IMR-90 (cell line): ENCODE results near the gene MED26. TPM values are rescaled to one million over a fixed set of nuclear protein-coding genes. Genes with fewer than 3 reads are reported as not detected.

Source experiments
- ATAC-seq: fragments of 200-7000 bp; cut with Tn5 transposase; 2 replicates; pipeline ENCODE4 v1.9.1; 2020; ENCODE audit warnings: low read depth, mild to moderate bottlenecking, moderate library complexity
- BruUV-seq: library from RNA; stranded (reverse); fragments of 400-500 nt; replicated peaks from 2 replicates; lab custom pipeline; 2021; lab: Mats Ljungman, UMichigan
- CTCF ChIA-PET: fragments of 300-600 bp; formaldehyde crosslinking; extraction: SDS; loops from one replicate; lab custom pipeline; 2021; ENCODE audit warnings: antibody characterized with exemption; lab: Yijun Ruan, JAX
- POLR2A ChIA-PET: fragments of 300-600 bp; sonication (Branson Sonifier 250); formaldehyde crosslinking; loops from one replicate; lab custom pipeline; 2022; ENCODE audit warnings: antibody characterized with exemption; ENCODE audit not compliant: unreplicated experiment; lab: Charles Lee
- DNase-seq: peaks from one replicate; pipeline ENCODE4 v3.0.0; 2013
- H2AFZ ChIP-seq: replicated peaks from 2 replicates; pipeline ENCODE3; 2013; ENCODE audit warnings: low read length, mild to moderate bottlenecking; ENCODE audit not compliant: poor library complexity
- H2AK5ac ChIP-seq: 2 replicates; pipeline ENCODE4 v1.6.1; 2013; ENCODE audit warnings: low read depth, low read length, inconsistent platforms
- H2AK9ac ChIP-seq: replicated peaks from 2 replicates; pipeline ENCODE3; 2013; ENCODE audit warnings: mild to moderate bottlenecking, low read depth, low read length, moderate library complexity; ENCODE audit not compliant: poor library complexity
- H2BK120ac ChIP-seq: 2 replicates; pipeline ENCODE4 v1.6.1; 2013; ENCODE audit warnings: low read depth, low read length, inconsistent platforms
- H2BK15ac ChIP-seq: 3 replicates; pipeline ENCODE4 v1.6.1; 2013; ENCODE audit warnings: low read depth, low read length, inconsistent platforms
- H2BK20ac ChIP-seq: 2 replicates; pipeline ENCODE4 v1.6.1; 2013; ENCODE audit warnings: low read depth, mild to moderate bottlenecking, inconsistent platforms, low read length, moderate library complexity
- H2BK5ac ChIP-seq: 2 replicates; pipeline ENCODE4 v1.6.1; 2013; ENCODE audit warnings: mild to moderate bottlenecking, low read depth, low read length, inconsistent platforms; ENCODE audit not compliant: poor library complexity, severe bottlenecking
- H3K14ac ChIP-seq: replicated peaks from 2 replicates; pipeline ENCODE4 v1.6.1; 2013; ENCODE audit warnings: low read depth, low read length, inconsistent platforms
- H3K18ac ChIP-seq: 2 replicates; pipeline ENCODE4 v1.6.1; 2013; ENCODE audit warnings: low read depth, low read length, control low read depth
- H3K23ac ChIP-seq: 2 replicates; pipeline ENCODE4 v1.6.1; 2013; ENCODE audit warnings: low read depth, low read length, inconsistent platforms
- H3K27ac ChIP-seq: 2 replicates; pipeline ENCODE4 v1.5.1; 2013; ENCODE audit warnings: mild to moderate bottlenecking, control low read depth, low read length; ENCODE audit not compliant: insufficient read depth
- H3K27me3 ChIP-seq: 2 replicates; pipeline ENCODE4 v1.6.1; 2013; ENCODE audit warnings: low read length; ENCODE audit not compliant: control insufficient read depth, insufficient read depth
- H3K36me3 ChIP-seq: 2 replicates; pipeline ENCODE4 v1.6.1; 2013; ENCODE audit warnings: low read length, mixed read lengths; ENCODE audit not compliant: control insufficient read depth, insufficient read depth
- H3K4ac ChIP-seq: 2 replicates; pipeline ENCODE4 v1.6.1; 2013; ENCODE audit warnings: low read depth, low read length, inconsistent platforms
- H3K4me1 ChIP-seq: 2 replicates; pipeline ENCODE4 v1.6.1; 2013; ENCODE audit warnings: low read length, mixed read lengths; ENCODE audit not compliant: control insufficient read depth, insufficient read depth
- H3K4me2 ChIP-seq: 2 replicates; pipeline ENCODE4 v1.6.1; 2013; ENCODE audit warnings: low read depth, mild to moderate bottlenecking, control low read depth, low read length, moderate library complexity
- H3K4me3 ChIP-seq: 2 replicates; pipeline ENCODE4 v1.5.1; 2013; ENCODE audit warnings: low read depth, mild to moderate bottlenecking, control low read depth, low read length, moderate library complexity; ENCODE audit not compliant: insufficient read depth
- H3K56ac ChIP-seq: 2 replicates; pipeline ENCODE4 v1.6.1; 2013; ENCODE audit warnings: low read length, inconsistent platforms; ENCODE audit not compliant: insufficient read depth; ENCODE audit errors: extremely low read depth
- H3K79me1 ChIP-seq, 2 experiments: 2 replicates each; pipeline ENCODE4 v1.6.1; 2013; ENCODE audit warnings: low read length in 2 of 2, inconsistent platforms in 1 of 2, low read depth in 1 of 2
- H3K9ac ChIP-seq: 2 replicates; pipeline ENCODE4 v1.6.1; 2013; ENCODE audit warnings: low read depth, low read length, control low read depth
- H3K9me1 ChIP-seq: 2 replicates; pipeline ENCODE4 v1.6.1; 2013; ENCODE audit warnings: low read length, inconsistent platforms; ENCODE audit not compliant: insufficient read depth
- H3K9me3 ChIP-seq: 2 replicates; pipeline ENCODE4 v1.6.1; 2013; ENCODE audit warnings: low read length; ENCODE audit not compliant: control insufficient read depth, insufficient read depth
- H4K20me1 ChIP-seq: 2 replicates; pipeline ENCODE4 v1.6.1; 2013; ENCODE audit warnings: low read length, inconsistent platforms; ENCODE audit not compliant: insufficient read depth
- H4K5ac ChIP-seq: 2 replicates; pipeline ENCODE4 v1.6.1; 2013; ENCODE audit warnings: mild to moderate bottlenecking, low read depth, low read length, control low read depth
- H4K8ac ChIP-seq, 2 experiments: 2 replicates each; pipeline ENCODE4 v1.6.1; 2013; ENCODE audit warnings: low read depth in 2 of 2, low read length in 2 of 2, control low read depth in 1 of 2, inconsistent platforms in 1 of 2
- H4K91ac ChIP-seq: 2 replicates; pipeline ENCODE4 v1.6.1; 2013; ENCODE audit warnings: low read depth, low read length, inconsistent platforms; ENCODE audit not compliant: insufficient read depth
- BHLHE40 ChIP-seq: fragments of 150-350 bp; IDR thresholded peaks from 2 replicates; pipeline ENCODE4 v1.6.1; 2016; ENCODE audit warnings: mild to moderate bottlenecking, low read depth, low read length
- CEBPB ChIP-seq: IDR thresholded peaks from 2 replicates; pipeline ENCODE4 v1.6.1; 2012; ENCODE audit warnings: low read depth, low read length, improper control_type of control experiment
- CHD1 ChIP-seq: IDR thresholded peaks from 2 replicates; pipeline ENCODE4 v1.6.1; 2012; ENCODE audit warnings: low read depth, low read length, improper control_type of control experiment
- MAFK ChIP-seq: IDR thresholded peaks from 2 replicates; pipeline ENCODE4 v1.6.1; 2012; ENCODE audit warnings: low read depth, low read length, improper control_type of control experiment
- MAZ ChIP-seq: IDR thresholded peaks from 2 replicates; pipeline ENCODE4 v1.6.1; 2012; ENCODE audit warnings: low read depth, mild to moderate bottlenecking, low read length, improper control_type of control experiment, moderate library complexity, borderline replicate concordance
- NFE2L2 ChIP-seq: fragments of 150-350 bp; IDR thresholded peaks from 2 replicates; pipeline ENCODE4 v1.6.1; 2016; ENCODE audit warnings: low read depth, mild to moderate bottlenecking, low read length
- POLR2A ChIP-seq: IDR thresholded peaks from 2 replicates; pipeline ENCODE4 v1.6.1; 2012; ENCODE audit warnings: mild to moderate bottlenecking, low read depth, low read length
- RAD21 ChIP-seq: IDR thresholded peaks from 2 replicates; pipeline ENCODE4 v1.6.1; 2012; ENCODE audit warnings: low read length, improper control_type of control experiment
- RCOR1 ChIP-seq: IDR thresholded peaks from 2 replicates; pipeline ENCODE4 v1.6.1; 2012; ENCODE audit warnings: mild to moderate bottlenecking, low read length, improper control_type of control experiment; ENCODE audit not compliant: insufficient replicate concordance
- USF2 ChIP-seq: fragments of 150-350 bp; IDR thresholded peaks from 2 replicates; pipeline ENCODE4 v1.6.1; 2017; ENCODE audit warnings: mild to moderate bottlenecking, antibody characterized with exemption, low read length, low read depth
- WGBS, 2 experiments: methylation state at CpG; one replicate each; pipeline versions ENCODE4 v1.1.5 to v1.1.7; 2013; ENCODE audit warnings: missing lambda C conversion rate in 2 of 2; ENCODE audit not compliant: insufficient read length in 1 of 2; ENCODE audit errors: extremely low coverage in 2 of 2; 5-methylcytosine and 5-hydroxymethylcytosine counted together
- dilution Hi-C: fragments of 300-500 bp; cut with HindIII; formaldehyde crosslinking; loops from one replicate; pipeline ENCODE4 v1.14.3; 2018; ENCODE audit warnings: low sequenced_read_pairs; ENCODE audit not compliant: unreplicated experiment
- in situ Hi-C: fragments of 300-500 bp; cut with MboI; formaldehyde crosslinking; loops from 3 replicates; pipeline ENCODE4 v1.14.3; 2019; ENCODE audit warnings: low sequenced_read_pairs, inconsistent platforms, mixed read lengths
- intact Hi-C: fragments of 100-400 bp; cut with micrococcal nuclease; formaldehyde crosslinking; loops from 2 replicates; pipeline ENCODE4 v1.10.0; 2022
- polyA plus RNA-seq, 3 experiments: library from polyadenylated mRNA; depleted of rRNA; stranded (reverse); fragments of >200 nt; gene quantifications; 2 replicates each; pipeline ENCODE4 v1.2.3, GENCODE V29; 2012; ENCODE audit warnings: low replicate concordance in 1 of 3
- total RNA-seq: library from RNA; depleted of rRNA; stranded (reverse); fragments of >200 nt; gene quantifications from 2 replicates; pipeline ENCODE4 v1.2.3, GENCODE V29; 2012

Gene MED26
- total and polyA plus RNA-seq, 2 of the 4 experiments (the other 2 are of a cell fraction), result 2.0 to 4.0 TPM

DNA sequence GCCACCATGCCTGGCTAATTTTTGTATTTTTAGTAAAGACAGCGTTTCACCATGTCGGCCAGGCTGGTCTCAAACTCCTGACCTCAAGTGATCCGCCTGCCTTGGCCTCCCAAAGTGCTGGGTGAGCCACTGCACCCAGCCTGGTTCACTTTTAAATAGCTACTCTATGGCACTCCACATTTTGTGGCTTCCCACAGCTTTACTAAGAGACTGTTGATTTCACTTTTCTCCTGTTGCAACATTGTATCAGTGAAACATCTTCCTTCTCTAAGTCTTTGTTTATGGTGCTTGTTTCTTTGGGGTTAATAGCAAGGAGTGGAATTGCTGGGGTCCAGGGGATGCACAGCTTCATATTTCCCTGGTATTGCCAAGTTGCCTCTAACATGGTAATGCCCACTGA lies 45.2 kb upstream of the MED26 start:
- ChIA-PET POLR2A (no interaction called here), CTCF (no interaction called here)
- Histone ChIP-seq H3K23ac (no peak overlapping the region), H3K27me3 (no peaks in the 10 kb centered on the region), H4K5ac (no peak overlapping the region), H4K91ac (no peak overlapping the region), H2BK5ac (no peak overlapping the region), H2AFZ (no peak overlapping the region), H2BK20ac (no peak overlapping the region), H3K4me1 (no peaks in the 10 kb centered on the region), H2BK120ac (no peak overlapping the region), H3K9me1 (no peaks in the 10 kb centered on the region), H2BK15ac (no peak overlapping the region), H2AK5ac (no peak overlapping the region), H3K4me2 (no peak overlapping the region), H2AK9ac (no peak overlapping the region), H3K4me3 (no peak overlapping the region), H3K27ac (no peak overlapping the region), H3K14ac (no peak overlapping the region), H3K9me3 (no peaks in the 10 kb centered on the region), H3K4ac (no peak overlapping the region), H4K20me1 (no peaks in the 10 kb centered on the region), H3K9ac (no peak overlapping the region), H3K18ac (no peak overlapping the region), H3K36me3 (no peaks in the 10 kb centered on the region), H4K8ac (no peak overlapping the region), H3K79me1 (no peaks in the 10 kb centered on the region), H3K56ac (no peak overlapping the region)
- DNase-seq (no peak), ATAC-seq (no peak)
- BruUV-seq, result no TSS peak
- intact Hi-C loops, result no loop called here
- in situ Hi-C loops, result no loop called here
- TF ChIP-seq USF2 (no peak), POLR2A (no peak), RCOR1 (no peak), NFE2L2 (no peak), MAZ (no peak), RAD21 (no peak), BHLHE40 (no peak), CEBPB (no peak), MAFK (no peak), CHD1 (no peak)
- dilution Hi-C loops, result no loop called here
- 90% methylated on average over 2 of the region's 3 CpGs; no CpG with 5 or more reads in 1 of the 2 experiments for WGBS, 2 experiments
